Type B pancreatic cell (in vitro differentiated cells): Measurements from ENCODE around the gene C8B. TPM values are rescaled to one million over a fixed set of nuclear protein-coding genes. Genes with fewer than 3 reads are reported as not detected.

Source experiments
- DNase-seq: peaks from one replicate; pipeline ENCODE4 v3.0.0; 2021; ENCODE audit warnings: mixed read lengths; ENCODE audit not compliant: unreplicated experiment; ENCODE audit errors: extremely low spot score
- H3K27ac Mint-ChIP-seq: 2 replicates; pipeline ENCODE4 v1.8.0; 2021; ENCODE audit warnings: mild to moderate bottlenecking, mixed read lengths
- H3K27me3 Mint-ChIP-seq: 2 replicates; pipeline ENCODE4 v1.8.0; 2021; ENCODE audit warnings: mixed read lengths
- H3K36me3 Mint-ChIP-seq: 2 replicates; pipeline ENCODE4 v1.8.0; 2021; ENCODE audit warnings: mixed read lengths
- H3K4me1 Mint-ChIP-seq: one replicate; pipeline ENCODE4 v1.8.0; 2021; ENCODE audit warnings: mixed read lengths; ENCODE audit not compliant: unreplicated experiment
- H3K4me3 Mint-ChIP-seq: 2 replicates; pipeline ENCODE4 v1.8.0; 2021; ENCODE audit warnings: mild to moderate bottlenecking, mixed read lengths
- H3K9me3 Mint-ChIP-seq: 2 replicates; pipeline ENCODE4 v1.8.0; 2021; ENCODE audit warnings: mixed read lengths
- total RNA-seq: library from RNA; stranded (reverse); gene quantifications from 2 replicates; pipeline ENCODE4 v1.2.1, GENCODE V29; 2021; ENCODE audit warnings: low replicate concordance
- TF ChIP-seq, protein P1 (sequence below): fragments of 200-600 bp; sonication (generic); conservative IDR thresholded peaks from 2 replicates; pipeline ENCODE4 v1.5.0; 2021; ENCODE audit warnings: antibody characterized with exemption, mild to moderate bottlenecking

The C8B gene
- total RNA-seq, 1 donor from 2014 or later: 0.68 TPM

DNA sequence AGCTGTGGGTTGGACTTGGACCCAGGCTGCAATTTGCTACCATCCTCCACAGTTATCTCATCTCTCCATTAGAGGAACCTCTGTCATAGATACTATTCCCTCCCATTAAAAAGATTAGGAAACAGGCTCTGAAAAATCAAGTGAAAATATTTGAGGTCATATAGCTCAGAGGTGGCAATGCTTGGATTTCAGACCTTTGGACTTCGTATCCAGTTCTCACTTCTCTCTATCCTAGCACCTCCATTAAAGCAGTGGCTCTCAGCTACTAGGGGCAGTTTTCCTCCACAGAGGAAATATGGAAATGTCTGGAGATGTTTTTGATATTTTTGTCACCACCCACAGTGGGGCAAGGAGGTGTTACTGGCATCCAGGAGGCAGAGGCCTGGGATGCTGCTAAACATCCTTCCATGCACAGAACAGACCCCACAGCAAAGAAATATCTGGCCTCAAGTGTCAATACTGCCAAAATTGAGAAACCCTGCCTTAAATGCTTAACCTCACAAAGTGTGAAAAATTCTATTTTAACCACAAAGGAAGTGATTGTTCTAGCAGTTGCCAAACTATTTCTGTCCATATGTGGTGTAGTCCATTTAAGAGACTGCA is 57.1 kb downstream of the C8B start:
- no peak for DNase-seq
- Mint-ChIP-seq H3K36me3 (no peaks in the 10 kb centered on the region), H3K27ac (no peak overlapping the region), H3K4me1 (peaks cover 8% of the 10 kb centered on the region), H3K4me3 (no peak overlapping the region), H3K27me3 (peaks cover 11% of the 10 kb centered on the region), H3K9me3 (peaks cover 7% of the 10 kb centered on the region)
- TF ChIP-seq, protein P1, sequence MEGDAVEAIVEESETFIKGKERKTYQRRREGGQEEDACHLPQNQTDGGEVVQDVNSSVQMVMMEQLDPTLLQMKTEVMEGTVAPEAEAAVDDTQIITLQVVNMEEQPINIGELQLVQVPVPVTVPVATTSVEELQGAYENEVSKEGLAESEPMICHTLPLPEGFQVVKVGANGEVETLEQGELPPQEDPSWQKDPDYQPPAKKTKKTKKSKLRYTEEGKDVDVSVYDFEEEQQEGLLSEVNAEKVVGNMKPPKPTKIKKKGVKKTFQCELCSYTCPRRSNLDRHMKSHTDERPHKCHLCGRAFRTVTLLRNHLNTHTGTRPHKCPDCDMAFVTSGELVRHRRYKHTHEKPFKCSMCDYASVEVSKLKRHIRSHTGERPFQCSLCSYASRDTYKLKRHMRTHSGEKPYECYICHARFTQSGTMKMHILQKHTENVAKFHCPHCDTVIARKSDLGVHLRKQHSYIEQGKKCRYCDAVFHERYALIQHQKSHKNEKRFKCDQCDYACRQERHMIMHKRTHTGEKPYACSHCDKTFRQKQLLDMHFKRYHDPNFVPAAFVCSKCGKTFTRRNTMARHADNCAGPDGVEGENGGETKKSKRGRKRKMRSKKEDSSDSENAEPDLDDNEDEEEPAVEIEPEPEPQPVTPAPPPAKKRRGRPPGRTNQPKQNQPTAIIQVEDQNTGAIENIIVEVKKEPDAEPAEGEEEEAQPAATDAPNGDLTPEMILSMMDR: no peak

DNA sequence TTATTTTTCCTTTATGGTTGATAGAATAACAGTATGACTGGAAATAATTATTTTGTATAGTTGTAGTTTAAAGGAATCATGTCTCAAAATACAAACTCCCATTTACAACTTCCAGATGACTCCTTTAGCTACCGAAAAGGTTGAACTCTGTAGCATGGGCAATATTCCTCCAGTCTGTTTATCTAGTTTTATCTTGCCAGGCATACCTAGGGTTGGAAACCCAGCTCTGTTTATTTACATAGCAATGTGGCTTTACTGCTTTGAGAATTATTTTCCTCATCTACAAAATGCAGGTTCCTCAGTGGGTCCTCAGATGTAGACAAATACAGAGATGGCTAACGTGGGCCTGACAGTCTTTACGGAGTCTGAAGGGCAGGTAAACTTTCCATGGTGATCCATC is 60.1 kb downstream of the C8B start:
- Mint-ChIP-seq H3K4me1 (peaks cover 16% of the 10 kb centered on the region), H3K27me3 (peaks cover 10% of the 10 kb centered on the region), H3K4me3 (no peak overlapping the region), H3K27ac (no peak overlapping the region), H3K36me3 (no peaks in the 10 kb centered on the region), H3K9me3 (no peaks in the 10 kb centered on the region)
- TF ChIP-seq, protein P1: no peak
- no peak for DNase-seq

DNA sequence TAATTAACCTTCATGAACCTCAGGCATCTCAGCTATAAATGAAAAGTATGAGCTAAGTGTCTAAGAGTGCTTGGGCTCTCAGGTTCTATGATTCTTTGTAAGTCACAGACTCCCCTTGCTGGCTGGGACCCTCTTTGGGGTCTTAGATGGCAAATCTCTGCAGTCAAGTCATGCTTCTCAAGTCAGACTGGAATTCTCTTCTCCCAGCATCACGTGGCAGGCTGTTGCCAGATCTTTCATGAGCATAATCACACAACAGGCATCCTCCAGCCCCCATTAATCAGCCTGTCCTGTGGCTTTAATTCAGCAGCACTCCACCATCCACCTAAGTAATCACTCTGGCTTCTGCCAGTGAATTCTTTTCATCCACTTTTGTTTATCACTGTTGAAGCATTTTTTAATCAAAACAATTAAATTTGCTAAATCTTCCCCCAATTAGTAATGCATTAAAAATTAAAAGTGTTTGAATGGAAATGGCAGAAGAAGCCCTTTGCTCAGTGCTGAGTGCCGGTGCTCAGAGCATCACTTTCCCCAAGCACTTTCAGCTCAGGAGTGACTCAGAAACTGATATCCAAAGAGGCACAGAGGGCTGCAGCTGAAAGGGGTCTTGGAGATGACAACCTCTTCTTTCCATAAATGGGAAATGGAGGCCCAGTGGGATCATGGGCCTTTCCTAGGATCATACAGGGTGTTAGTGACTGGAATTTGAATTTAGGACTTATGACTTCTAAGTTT is 61.0 kb downstream of the C8B start:
- H3K27ac Mint-ChIP-seq: no peak overlapping the region
- DNase-seq: no peak
- H3K9me3 Mint-ChIP-seq: no peaks in the 10 kb centered on the region
- H3K36me3 Mint-ChIP-seq: no peaks in the 10 kb centered on the region
- TF ChIP-seq, protein P1: no peak
- H3K4me3 Mint-ChIP-seq: no peak overlapping the region
- peaks cover 9% of the 10 kb centered on the region for H3K27me3 Mint-ChIP-seq
- peaks cover 16% of the 10 kb centered on the region for H3K4me1 Mint-ChIP-seq

DNA sequence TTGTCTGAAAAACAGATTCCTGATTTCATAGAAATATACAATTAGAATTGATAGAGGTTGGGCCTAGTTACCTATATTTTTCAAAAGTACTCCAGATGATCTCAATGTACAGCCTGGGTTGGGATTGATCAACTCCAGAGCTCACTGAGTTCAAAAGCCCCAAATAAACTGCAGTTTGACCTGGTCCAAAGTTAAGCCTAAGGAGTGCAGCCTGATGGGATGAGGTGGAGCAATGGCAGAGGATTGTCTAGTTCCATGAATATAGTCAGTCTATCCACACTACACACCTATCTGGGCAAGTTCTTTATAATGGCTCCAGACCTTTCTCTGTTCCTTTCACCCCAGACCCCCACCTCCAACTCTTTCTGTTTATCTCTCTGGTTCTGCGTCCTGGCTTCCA is 62.0 kb downstream of the C8B start:
- H3K4me1 Mint-ChIP-seq: peaks cover 16% of the 10 kb centered on the region
- H3K36me3 Mint-ChIP-seq: no peaks in the 10 kb centered on the region
- TF ChIP-seq, protein P1: no peak
- no peak overlapping the region for H3K27ac Mint-ChIP-seq
- H3K27me3 Mint-ChIP-seq: peaks cover 9% of the 10 kb centered on the region
- no peak for DNase-seq
- no peak overlapping the region for H3K4me3 Mint-ChIP-seq
- no peaks in the 10 kb centered on the region for H3K9me3 Mint-ChIP-seq

DNA sequence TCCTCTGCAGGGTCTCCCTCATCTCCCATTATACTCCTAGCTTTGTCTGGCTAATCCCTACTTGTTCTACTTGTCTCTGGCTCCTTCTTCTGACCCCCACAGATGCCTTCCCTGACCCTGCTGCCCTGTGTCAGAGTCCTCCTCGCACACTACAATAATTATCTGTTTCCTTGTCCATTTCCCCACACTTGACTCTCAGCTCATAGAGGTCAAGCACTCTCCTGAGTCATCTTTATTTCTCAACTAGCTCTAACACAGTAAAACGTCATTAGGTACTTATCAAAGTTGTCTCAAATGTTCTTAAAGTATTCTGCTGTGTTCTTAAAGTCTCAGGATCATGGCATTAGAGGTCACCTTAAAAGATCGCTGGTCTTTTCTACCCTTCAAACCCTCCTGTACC is 64.1 kb downstream of the C8B start:
- H3K9me3 Mint-ChIP-seq: no peaks in the 10 kb centered on the region
- no peak overlapping the region for H3K27ac Mint-ChIP-seq
- peaks cover 12% of the 10 kb centered on the region for H3K27me3 Mint-ChIP-seq
- peaks cover 20% of the 10 kb centered on the region for H3K4me1 Mint-ChIP-seq
- TF ChIP-seq, protein P1: no peak
- no peak overlapping the region for H3K4me3 Mint-ChIP-seq
- H3K36me3 Mint-ChIP-seq: no peaks in the 10 kb centered on the region
- no peak for DNase-seq
